H7 (cell line): ENCODE data around the gene CCDC57. TPM values are rescaled to one million over a fixed set of nuclear protein-coding genes. Genes with fewer than 3 reads are reported as not detected.
A peak's percentile ranks its signal among the peaks of the same experiment; 100 is the strongest.

Source experiments
- DNase-seq: peaks from one replicate; pipeline ENCODE4 v3.0.0; 2012
- H3K27me3 ChIP-seq: 2 replicates; pipeline ENCODE4 v1.6.0; 2011; ENCODE audit warnings: mild to moderate bottlenecking, low read length; ENCODE audit not compliant: control insufficient read depth, insufficient read depth
- H3K36me3 ChIP-seq: replicated peaks from 2 replicates; pipeline ENCODE4 v1.5.1; 2011; ENCODE audit warnings: low read length; ENCODE audit not compliant: control insufficient read depth, insufficient read depth
- H3K4me3 ChIP-seq: 2 replicates; pipeline ENCODE4 v1.5.1; 2011; ENCODE audit warnings: low read depth, mild to moderate bottlenecking, control low read depth, low read length, moderate library complexity; ENCODE audit not compliant: insufficient read depth
- total RNA-seq: library from RNA; depleted of rRNA; stranded (reverse); fragments of >200 nt; shearing (Covaris generic); gene quantifications from 2 replicates; pipeline ENCODE4 v1.2.3, GENCODE V29; 2014

CCDC57 gene
- total RNA-seq, 1 experiment from 2014 or later: 3.7 TPM

- DNase-seq: no peak
- peaks cover 20% of the 10 kb centered on the region for H3K27me3 ChIP-seq
- H3K36me3 ChIP-seq: peaks cover 1% of the 10 kb centered on the region
- H3K4me3 ChIP-seq: no peak overlapping the region
Measured at GRCh38 chr17:82234211-82235055, 21.8 kb upstream of the CCDC57 start.

DNA sequence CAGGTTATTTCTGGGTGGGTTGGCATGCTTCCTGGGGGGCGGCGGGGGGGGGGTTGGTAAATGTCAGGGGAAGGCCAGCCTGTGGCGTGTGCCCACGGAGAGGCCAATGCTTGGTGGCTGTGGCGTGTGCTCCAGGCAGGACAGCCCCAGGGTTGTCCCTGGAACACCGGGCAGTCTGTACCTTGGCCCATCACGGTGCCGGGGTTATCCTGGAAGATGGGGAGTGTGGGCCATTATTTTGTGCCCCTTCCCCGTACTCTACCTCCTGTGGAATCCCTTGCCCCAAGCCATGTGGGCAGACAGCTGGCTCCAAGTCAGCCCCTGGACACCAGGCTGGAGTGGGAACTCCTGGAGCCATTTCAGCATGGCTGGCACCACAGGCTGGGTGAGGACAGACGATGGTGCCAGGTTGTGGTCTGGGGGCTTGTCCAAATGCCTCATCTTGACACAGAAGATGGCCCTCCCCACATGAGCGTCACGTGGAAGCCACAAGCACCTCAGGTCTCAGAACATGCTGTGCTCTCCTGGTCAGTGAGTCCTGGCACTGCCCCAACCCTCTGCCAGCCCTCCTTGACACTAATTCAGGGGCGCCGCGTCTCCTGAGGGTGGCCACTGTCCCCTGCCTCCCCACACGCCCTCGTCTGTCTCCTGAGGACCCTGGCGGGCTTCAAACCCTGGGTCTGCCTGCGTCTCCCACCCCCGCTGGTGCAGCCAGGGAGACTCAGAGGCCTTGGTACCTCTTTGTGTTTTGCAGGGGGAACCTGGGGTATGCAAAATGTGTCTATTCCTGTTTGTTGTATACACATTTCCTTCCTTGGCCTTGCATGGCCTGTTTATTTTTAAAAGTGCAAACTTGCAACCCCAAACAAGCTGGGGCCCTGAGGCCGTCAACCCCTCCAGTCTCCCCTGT, 20.5 kb upstream of the CCDC57 start:
- peaks cover 30% of the 10 kb centered on the region for H3K27me3 ChIP-seq
- DNase-seq: no peak
- H3K4me3 ChIP-seq: no peak overlapping the region

DNA sequence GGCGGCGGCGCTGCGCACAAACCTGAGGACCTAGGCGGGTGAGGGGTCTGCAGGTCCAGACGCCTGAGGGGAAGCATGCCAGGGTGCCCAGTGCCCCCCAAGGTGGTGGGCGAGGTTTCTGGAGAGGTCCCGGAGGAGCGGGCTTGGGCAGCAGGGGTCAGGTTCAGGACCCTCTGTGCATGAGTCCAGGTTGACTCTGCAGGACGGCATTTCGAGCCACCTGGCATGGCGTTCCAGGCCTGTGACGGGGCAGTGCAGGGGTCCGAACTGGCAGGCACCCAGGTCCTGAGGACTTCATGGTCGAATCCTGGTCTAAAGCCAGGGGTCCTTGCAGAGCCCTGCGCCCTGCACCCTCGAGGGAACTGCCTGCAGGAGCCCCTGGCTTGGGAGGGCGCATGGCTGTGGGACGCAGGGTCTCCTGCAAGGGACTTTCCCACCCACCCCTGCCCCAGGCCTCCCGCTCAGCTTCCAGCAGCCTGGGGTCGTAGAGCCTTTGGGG, 19.7 kb upstream of the CCDC57 start:
- Histone ChIP-seq H3K27me3 (peaks cover 37% of the 10 kb centered on the region), H3K4me3 (peak overlapping the region; percentile 53; the same call in 1 of the 2 replicates), H3K36me3 (no peaks in the 10 kb centered on the region)
- DNase-seq: no peak

More for the DNA sequence above, 20.5 kb upstream of the CCDC57 start:
- H3K36me3 ChIP-seq: no peaks in the 10 kb centered on the region

GRCh38 chr17:82231562-82232321, 19.1 kb upstream of the CCDC57 start:
- H3K36me3 ChIP-seq: no peaks in the 10 kb centered on the region
- peaks cover 37% of the 10 kb centered on the region for H3K27me3 ChIP-seq
- H3K4me3 ChIP-seq: peak overlapping the region; percentile 53
- DNase-seq: peak; percentile 92

DNA sequence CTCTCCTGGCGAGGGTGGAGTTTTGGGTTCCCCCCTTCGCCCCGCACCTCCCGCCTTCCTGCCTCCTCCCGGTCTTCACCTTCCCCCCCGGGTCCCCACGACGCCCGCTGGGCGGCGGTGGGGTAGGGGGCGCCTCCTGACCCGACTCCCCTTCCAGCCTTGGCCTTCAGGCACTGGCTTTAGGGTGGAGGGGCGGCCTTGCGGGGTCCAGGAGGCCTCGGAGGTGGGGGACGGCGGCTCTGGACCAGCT, 18.6 kb upstream of the CCDC57 start:
- Histone ChIP-seq H3K27me3 (peaks cover 37% of the 10 kb centered on the region), H3K36me3 (no peaks in the 10 kb centered on the region), H3K4me3 (peak overlapping the region; percentile 53)
- no peak for DNase-seq

DNA sequence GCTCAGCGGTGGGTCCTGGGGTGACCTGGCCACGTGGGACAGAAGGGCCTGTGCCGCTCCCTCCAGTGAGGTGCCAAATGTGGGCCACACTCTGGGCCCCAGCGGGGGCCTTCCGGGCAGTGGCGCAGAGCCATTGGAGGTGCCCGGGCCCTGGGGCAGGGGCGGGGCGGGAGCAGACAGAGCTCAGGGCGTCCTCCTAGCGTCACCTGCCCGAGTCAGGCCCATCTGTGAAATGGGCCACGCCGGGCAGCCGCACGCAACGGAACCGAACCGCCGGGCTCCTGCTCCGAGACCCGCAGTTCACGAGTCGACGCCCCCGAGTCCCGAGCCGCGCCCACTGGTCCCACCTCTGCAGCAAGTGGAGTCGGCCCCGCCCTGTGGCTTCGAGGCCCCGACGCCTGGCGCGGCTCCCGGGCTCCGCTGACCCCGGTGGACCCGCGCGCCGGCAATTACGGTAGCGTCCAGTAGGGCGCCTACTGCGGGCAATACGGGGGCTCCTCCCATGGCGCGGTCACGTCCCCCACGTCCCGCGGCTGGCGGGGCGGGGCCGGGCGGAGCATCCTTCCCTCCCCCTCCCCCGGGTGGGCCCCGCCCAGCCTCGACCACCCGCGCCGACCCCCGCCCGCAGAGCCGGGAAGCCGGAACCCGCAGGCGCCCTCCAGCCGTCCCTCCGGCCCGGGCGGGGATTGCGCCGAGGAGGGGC, 18.1 kb upstream of the CCDC57 start:
- Histone ChIP-seq H3K27me3 (peaks cover 37% of the 10 kb centered on the region), H3K4me3 (peak overlapping the region; percentile 53), H3K36me3 (no peaks in the 10 kb centered on the region)
- DNase-seq: peak; percentile 96

DNA sequence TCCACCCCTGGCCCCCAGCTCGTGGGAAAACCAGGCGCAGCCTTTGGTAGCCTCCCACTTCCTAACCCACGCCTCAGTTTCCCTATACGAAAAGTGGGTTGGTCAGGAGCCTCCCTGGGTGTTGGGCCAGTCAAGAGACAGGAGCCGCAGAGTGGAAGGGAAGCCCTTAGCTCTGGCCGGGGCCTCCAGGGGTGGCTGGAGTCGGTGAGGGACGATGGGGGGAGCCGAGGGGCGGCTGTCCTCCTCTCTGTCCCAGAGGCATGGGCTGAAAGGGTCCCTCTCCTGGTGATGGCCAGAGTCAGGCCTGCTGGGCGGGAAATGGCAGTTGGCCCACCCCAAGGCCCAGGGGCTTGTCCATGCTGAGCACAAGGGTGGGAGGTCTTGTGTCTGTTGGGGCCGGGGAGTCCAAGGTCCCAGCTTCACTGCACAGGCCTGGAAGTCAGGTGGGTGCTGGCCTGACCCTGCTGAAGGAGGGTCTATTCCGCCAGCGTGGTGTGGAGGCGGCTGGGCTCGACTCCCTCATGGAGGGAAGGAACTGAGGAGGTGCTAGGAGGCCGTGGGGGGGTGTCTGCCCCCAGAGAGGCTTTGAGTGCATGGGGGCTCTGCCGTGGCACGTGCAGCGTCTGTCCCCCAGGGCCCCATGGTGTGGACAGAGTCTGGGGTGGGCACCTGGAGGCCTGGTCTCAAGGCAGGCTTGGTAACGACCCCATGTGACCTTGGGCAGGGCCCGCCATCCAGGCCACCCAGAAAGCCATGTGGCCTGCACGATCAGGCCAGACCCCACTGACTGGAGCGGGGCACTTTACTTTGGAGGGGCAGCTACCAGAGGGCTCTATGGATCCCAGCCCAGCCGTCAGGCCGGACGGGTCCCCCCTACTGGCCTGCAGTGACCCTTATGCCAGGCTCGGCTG, 17.3 kb upstream of the CCDC57 start:
- no peak for DNase-seq
- Histone ChIP-seq H3K27me3 (peaks cover 37% of the 10 kb centered on the region), H3K36me3 (no peaks in the 10 kb centered on the region), H3K4me3 (peak overlapping the region; percentile 56)

- peak; percentile 95 for DNase-seq
- Histone ChIP-seq H3K36me3 (no peaks in the 10 kb centered on the region), H3K27me3 (peaks cover 37% of the 10 kb centered on the region), H3K4me3 (peak within 1 kb of the TSS; percentile 56)
Measured at GRCh38 chr17:82228842-82229697, 16.4 kb upstream of the CCDC57 start, which contains the start of gene SLC16A3. SLC16A3 (plus strand) TSS chr17:82229042; CDS start chr17:82236009, 6,967 bp downstream.

DNA sequence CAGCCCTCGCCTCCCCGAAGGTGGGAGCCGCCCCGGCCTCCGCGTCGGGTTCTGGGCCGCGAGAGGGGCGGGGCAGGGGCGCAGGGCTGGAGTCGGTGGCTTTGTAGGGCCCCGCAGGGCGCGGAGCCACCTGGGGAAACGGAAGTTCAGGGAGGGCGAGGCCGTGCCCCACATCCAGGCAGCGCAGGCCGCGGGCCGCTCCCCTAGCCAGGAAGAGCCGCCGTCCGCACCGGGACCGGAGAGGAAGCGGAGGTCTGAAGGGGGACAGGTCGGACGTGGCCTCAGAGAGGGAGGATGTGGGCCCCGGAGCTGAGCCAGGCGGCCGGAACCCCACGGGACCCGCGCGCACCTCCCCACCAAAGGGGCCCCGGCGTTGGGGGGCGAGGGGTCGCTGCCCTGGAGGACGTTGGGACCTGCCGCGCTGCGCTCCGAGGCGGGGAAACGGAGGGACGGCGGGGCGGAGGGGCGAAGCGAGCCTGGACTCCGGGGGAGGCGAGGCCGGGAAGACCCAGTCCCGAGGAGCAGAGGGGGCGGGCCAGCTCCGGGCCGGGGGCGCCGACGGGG, 15.7 kb upstream of the CCDC57 start:
- H3K27me3 ChIP-seq: peaks cover 37% of the 10 kb centered on the region
- DNase-seq: peak; percentile 88
- H3K36me3 ChIP-seq: no peaks in the 10 kb centered on the region
- H3K4me3 ChIP-seq: peak overlapping the region; percentile 53

- H3K4me3 ChIP-seq: peak overlapping the region; percentile 53
- no peaks in the 10 kb centered on the region for H3K36me3 ChIP-seq
- no peak for DNase-seq
- H3K27me3 ChIP-seq: peaks cover 37% of the 10 kb centered on the region
Measured at GRCh38 chr17:82227629-82228277, 15.1 kb upstream of the CCDC57 start.

GRCh38 chr17:82226809-82227628, 14.4 kb upstream of the CCDC57 start:
- no peak overlapping the region for H3K4me3 ChIP-seq
- no peak for DNase-seq
- H3K27me3 ChIP-seq: peaks cover 37% of the 10 kb centered on the region
- no peaks in the 10 kb centered on the region for H3K36me3 ChIP-seq
